ENCODE results near the gene HIF3A. TPM values are rescaled to one million over a fixed set of nuclear protein-coding genes. Genes with fewer than 3 reads are reported as not detected.

The HIF3A gene
- total and polyA plus RNA-seq, 9 of the 15 experiments (the other 6 are each of a cell fraction or from before 2014, with no cell fraction given): 0.29 TPM; not detected in 8

GRCh38 chr19:46385636-46386035, 88.8 kb downstream of the HIF3A start:
- Histone ChIP-seq H4K20me1 (replicated peaks; ENCODE audit: control insufficient read depth, insufficient read depth, low read length) (no peaks in the 10 kb centered on the region; the same call in 1 of the 2 replicates), H3K79me2 (ENCODE audit: control insufficient read depth, insufficient read depth, low read length) (no peaks in the 10 kb centered on the region), H3K4me3 (no peak overlapping the region), H3K4me2 (ENCODE audit: insufficient read depth, low read length) (no peak overlapping the region), H3K27ac (ENCODE audit: extremely low read depth, low read depth, low read length) (no peak overlapping the region), H3K9me3 (replicated peaks; ENCODE audit: control insufficient read depth, insufficient read depth, low read depth, low read length) (no peaks in the 10 kb centered on the region), H3K36me3 (ENCODE audit: control insufficient read depth, insufficient read depth, low read length) (peaks cover 89% of the 10 kb centered on the region), H3K27me3 (ENCODE audit: control insufficient read depth in 2 of 2, insufficient read depth in 2 of 2, low read length in 2 of 2) (no peaks in the 10 kb centered on the region), H3K9me1 (ENCODE audit: control insufficient read depth, insufficient read depth, low read length) (no peaks in the 10 kb centered on the region), H3K9ac (ENCODE audit: insufficient read depth in 1 of 2, low read depth in 2 of 2, low read length in 2 of 2) (no peak overlapping the region), H3K4me1 (replicated peaks in 1 of 2; ENCODE audit: control insufficient read depth in 2 of 2, insufficient read depth in 2 of 2, low read length in 2 of 2) (peaks cover 0 to 10% of the 10 kb centered on the region in 2 experiments; a peak in 2 of 5 replicates), H2AFZ (ENCODE audit: low read depth, low read length) (no peak overlapping the region)
- DNase-seq (ENCODE audit: extremely low read depth in 1 of 4, low spot score in 3 of 4): no peak
- intact Hi-C loops (cut with micrococcal nuclease): no loop called here
- WGBS (ENCODE audit: insufficient coverage, low coverage, missing lambda C conversion rate): 89% methylated on average over 10 of the region's 11 CpGs
- ChIA-PET CTCF (ENCODE audit: low intra/inter-chr PET ratio) (no interaction called here), POLR2A (no interaction called here)
- FAIRE-seq: no peak
- no TSS peak for BruUV-seq (replicated peaks)
- in situ Hi-C loops (cut with MboI): no loop called here
- no peak for ATAC-seq
- no peak for TF ChIP-seq NEUROD1 (IDR thresholded peaks at IDR 0.05; ENCODE audit: borderline replicate concordance, low read depth, low read length, partially characterized antibody)
- TF ChIP-seq ZNF253 (CRISPR knock-in tag; conservative IDR thresholded peaks at IDR 0.05): no peak
- peak; percentile 25; the same call in 1 of the 2 replicates for TF ChIP-seq CEBPB (tag; IDR thresholded peaks at IDR 0.05)

- Histone ChIP-seq H2AFZ (ENCODE audit: low read depth, low read length) (no peak overlapping the region), H3K9me3 (replicated peaks; ENCODE audit: control insufficient read depth, insufficient read depth, low read depth, low read length) (no peaks in the 10 kb centered on the region), H4K20me1 (replicated peaks; ENCODE audit: control insufficient read depth, insufficient read depth, low read length) (no peaks in the 10 kb centered on the region; the same call in 1 of the 2 replicates), H3K4me2 (ENCODE audit: insufficient read depth, low read length) (no peak overlapping the region), H3K27me3 (ENCODE audit: control insufficient read depth in 2 of 2, insufficient read depth in 2 of 2, low read length in 2 of 2) (no peaks in the 10 kb centered on the region), H3K9ac (ENCODE audit: insufficient read depth in 1 of 2, low read depth in 2 of 2, low read length in 2 of 2) (peak overlapping the region in 1 of 2 experiments; percentile 35; a peak in 1 of 4 replicates), H3K9me1 (ENCODE audit: control insufficient read depth, insufficient read depth, low read length) (no peaks in the 10 kb centered on the region), H3K36me3 (ENCODE audit: control insufficient read depth, insufficient read depth, low read length) (peaks cover 89% of the 10 kb centered on the region), H3K27ac (ENCODE audit: extremely low read depth, low read depth, low read length) (no peak overlapping the region), H3K4me3 (no peak overlapping the region), H3K79me2 (ENCODE audit: control insufficient read depth, insufficient read depth, low read length) (no peaks in the 10 kb centered on the region), H3K4me1 (replicated peaks in 1 of 2; ENCODE audit: control insufficient read depth in 2 of 2, insufficient read depth in 2 of 2, low read length in 2 of 2) (peaks cover 0 to 15% of the 10 kb centered on the region in 2 experiments; a peak in 2 of 5 replicates)
- no peak for DNase-seq (ENCODE audit: extremely low read depth in 1 of 4, low spot score in 3 of 4)
- intact Hi-C loops (cut with micrococcal nuclease) (no loop called here), in situ Hi-C loops (cut with MboI) (no loop called here)
- no peak for ATAC-seq
- no peak for TF ChIP-seq PHB (CRISPR knock-in tag; IDR thresholded peaks at IDR 0.05)
- TF ChIP-seq POLR2G (IDR thresholded peaks at IDR 0.05; ENCODE audit: low read depth, low read length): peak; percentile 61
- no peak for TF ChIP-seq MCM7 (IDR thresholded peaks at IDR 0.05)
- CTCF ChIA-PET (ENCODE audit: low intra/inter-chr PET ratio): interaction anchor here (0.7 kb wide), 1 partner anchor 9 kb away, joined by 3 read pairs; no protein-coding TSS in a partner anchor
- POLR2A ChIA-PET: no interaction called here
- 95% methylated on average over 10 of the region's 10 CpGs for WGBS (ENCODE audit: insufficient coverage, low coverage, missing lambda C conversion rate)
- no TSS peak for BruUV-seq (replicated peaks)
- no peak for FAIRE-seq
These were observed 89.3 kb downstream of the HIF3A start for GRCh38 chr19:46386151-46386550.
